Upper lobe of right lung (tissue), 1 donor: ENCODE measurements around the gene DBX1. TPM values are rescaled to one million over a fixed set of nuclear protein-coding genes. Genes with fewer than 3 reads are reported as not detected.

ENCODE experiments used
- ATAC-seq: fragments of 200-7000 bp; cut with Tn5 transposase; one replicate; pipeline ENCODE4 v1.9.1; 2020; ENCODE audit warnings: mild to moderate bottlenecking, moderate library complexity
- DNase-seq: peaks from one replicate; pipeline ENCODE4 v3.0.0-alpha.2; 2020
- H3K27ac ChIP-seq: fragments of 200-600 bp; one replicate; pipeline ENCODE4 v1.8.0; 2022
- H3K27me3 ChIP-seq: fragments of 200-600 bp; one replicate; pipeline ENCODE4 v1.8.0; 2022; ENCODE audit warnings: mild to moderate bottlenecking
- H3K36me3 ChIP-seq: fragments of 200-600 bp; one replicate; pipeline ENCODE4 v1.8.0; 2022
- H3K4me1 ChIP-seq: fragments of 200-600 bp; one replicate; pipeline ENCODE4 v1.8.0; 2022
- H3K4me3 ChIP-seq: fragments of 200-600 bp; one replicate; pipeline ENCODE4 v1.8.0; 2022; ENCODE audit warnings: mild to moderate bottlenecking
- H3K9me3 ChIP-seq: fragments of 200-600 bp; one replicate; pipeline ENCODE4 v1.8.0; 2022
- CTCF ChIP-seq: fragments of 200-600 bp; IDR thresholded peaks from one replicate; pipeline ENCODE4 v1.8.0; 2022; ENCODE audit warnings: antibody characterized with exemption
- intact Hi-C: fragments of 100-400 bp; cut with DNase I; formaldehyde crosslinking; loops from one replicate; pipeline ENCODE4 v1.11.0; 2022
- total RNA-seq: library from RNA; stranded (reverse); fragmentation: NEBNext Ultra II Directional; extraction: Animal tissue kit (Norgen Biotek cat#: 25700); gene quantifications from one replicate; pipeline ENCODE4 v1.2.1, GENCODE V29; 2021
- donor health status: DM: no; HTN: yes; CAD: no; lungs with severe emphysema.

The DBX1 gene
- total RNA-seq, 1 donor from 2014 or later, result not detected

GRCh38 chr11:20192641-20193040 is 32.4 kb upstream of the DBX1 start:
- Histone ChIP-seq H3K27ac (no peak overlapping the region), H3K27me3 (peaks cover 8% of the 10 kb centered on the region), H3K4me3 (no peak overlapping the region), H3K9me3 (no peaks in the 10 kb centered on the region), H3K4me1 (no peaks in the 10 kb centered on the region), H3K36me3 (no peaks in the 10 kb centered on the region)
- intact Hi-C loops, result no loop called here
- ATAC-seq (no peak), DNase-seq (no peak)
- TF ChIP-seq CTCF, result no peak

- Histone ChIP-seq H3K27ac (no peak overlapping the region), H3K4me1 (no peaks in the 10 kb centered on the region), H3K27me3 (peaks cover 8% of the 10 kb centered on the region), H3K4me3 (no peak overlapping the region), H3K36me3 (no peaks in the 10 kb centered on the region), H3K9me3 (no peaks in the 10 kb centered on the region)
- no peak for DNase-seq
- ATAC-seq, result no peak
- TF ChIP-seq CTCF, result no peak
- intact Hi-C loops, result no loop called here
Observed at GRCh38 chr11:20192151-20192550, 31.9 kb upstream of the DBX1 start.

- Histone ChIP-seq H3K4me3 (no peak overlapping the region), H3K9me3 (no peaks in the 10 kb centered on the region), H3K27ac (no peak overlapping the region), H3K4me1 (no peaks in the 10 kb centered on the region), H3K27me3 (peaks cover 13% of the 10 kb centered on the region), H3K36me3 (no peaks in the 10 kb centered on the region)
- intact Hi-C loops, result no loop called here
- no peak for ATAC-seq
- no peak for DNase-seq
- TF ChIP-seq CTCF, result no peak
Observed at GRCh38 chr11:20178976-20179375, 18.7 kb upstream of the DBX1 start.

GRCh38 chr11:20177136-20177535 is 16.9 kb upstream of the DBX1 start:
- Histone ChIP-seq H3K4me1 (no peaks in the 10 kb centered on the region), H3K9me3 (no peaks in the 10 kb centered on the region), H3K36me3 (no peaks in the 10 kb centered on the region), H3K4me3 (no peak overlapping the region), H3K27ac (no peak overlapping the region), H3K27me3 (peaks cover 13% of the 10 kb centered on the region)
- DNase-seq (no peak), ATAC-seq (no peak)
- no peak for TF ChIP-seq CTCF
- intact Hi-C loops, result no loop called here

DNA sequence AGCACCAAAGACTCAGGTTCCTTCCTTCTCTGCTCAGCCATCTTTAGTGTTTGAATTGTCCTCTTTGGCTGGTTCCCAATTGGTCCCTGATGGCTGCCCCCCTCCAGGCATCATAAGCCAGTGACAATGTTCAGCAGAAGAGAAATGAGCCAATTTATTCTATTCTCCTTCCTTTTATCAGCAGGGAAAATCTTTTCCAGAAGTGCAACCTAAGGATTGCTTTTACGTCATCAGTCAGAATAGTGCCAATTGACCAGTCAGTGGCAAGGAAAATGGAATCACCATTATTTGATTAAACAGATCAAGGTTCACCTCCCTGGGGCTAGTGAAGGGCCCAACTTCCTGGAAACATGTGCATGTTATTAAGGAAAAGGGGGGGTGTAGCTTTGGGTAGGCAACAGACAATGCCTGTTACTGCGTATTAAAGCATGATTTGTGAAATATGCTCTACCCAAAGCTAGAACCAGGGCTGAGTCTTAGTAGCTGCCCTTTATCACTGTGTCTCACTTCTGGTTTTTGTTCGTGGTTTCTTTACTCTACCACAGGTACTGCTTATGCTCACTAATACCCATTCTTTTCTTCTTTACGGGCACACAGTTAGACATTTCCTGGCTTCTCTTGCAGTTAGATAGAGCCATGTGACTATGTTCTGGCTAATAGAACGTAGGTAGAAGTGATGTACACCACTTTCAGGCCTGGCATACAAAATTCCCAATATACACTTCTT is 12.6 kb upstream of the DBX1 start:
- H3K36me3 ChIP-seq, result no peaks in the 10 kb centered on the region
- no peak overlapping the region for H3K27ac ChIP-seq
- TF ChIP-seq CTCF, result no peak
- H3K4me1 ChIP-seq, result no peaks in the 10 kb centered on the region
- H3K27me3 ChIP-seq, result peaks cover 18% of the 10 kb centered on the region
- DNase-seq (no peak), ATAC-seq (no peak)
- H3K9me3 ChIP-seq, result no peaks in the 10 kb centered on the region
- intact Hi-C loops, result no loop called here
- no peak overlapping the region for H3K4me3 ChIP-seq
